HL-60 (cell line): ENCODE results near the gene STRIP2.
"Not testable (repeated sequence)": the region's sequence is repeated elsewhere in the genome, so short reads cannot be mapped to it uniquely, and the experiment has no call there.

Experiments
- DNase-seq, 2 experiments: peaks; one replicate each; pipeline ENCODE4 v3.0.0-alpha.2; 2010 to 2020; ENCODE audit warnings: low read depth in 1 of 2, low spot score in 1 of 2
- H3K27ac ChIP-seq: fragments of 250-450 bp; sonication (Bioruptor Pico); replicated peaks from 2 replicates; pipeline ENCODE4 v1.5.1; 2020; ENCODE audit warnings: mild to moderate bottlenecking, moderate library complexity
- H3K27me3 ChIP-seq: fragments of 250-450 bp; sonication (Bioruptor Pico); 2 replicates; pipeline ENCODE4 v1.5.1; 2021; ENCODE audit warnings: mild to moderate bottlenecking, moderate library complexity; ENCODE audit not compliant: insufficient read depth, poor library complexity, severe bottlenecking
- H3K4me3 ChIP-seq: replicated peaks from 2 replicates; pipeline ENCODE4 v1.5.1; 2011; ENCODE audit warnings: mild to moderate bottlenecking, control low read depth, low read length; ENCODE audit not compliant: insufficient read depth
- GABPA ChIP-seq: IDR thresholded peaks from 2 replicates; pipeline ENCODE4 v1.6.1; 2012; ENCODE audit warnings: low read depth
- POLR2AphosphoS5 ChIP-seq: IDR thresholded peaks from 2 replicates; pipeline ENCODE4 v1.6.1; 2012; ENCODE audit warnings: low read depth
- SPI1 ChIP-seq: IDR thresholded peaks from 2 replicates; pipeline ENCODE4 v1.6.1; 2012; ENCODE audit warnings: low read depth, mild to moderate bottlenecking, borderline replicate concordance
- TF ChIP-seq, protein P1 (sequence below): IDR thresholded peaks from 2 replicates; pipeline ENCODE4 v1.6.1; 2012; ENCODE audit warnings: low read depth; ENCODE audit not compliant: insufficient replicate concordance
- TF ChIP-seq, protein P2 (sequence below): IDR thresholded peaks from one replicate; pipeline ENCODE4 v1.5.1; 2011; ENCODE audit warnings: low read length, control low read depth, inconsistent platforms; ENCODE audit not compliant: insufficient read depth

Gene STRIP2

DNA sequence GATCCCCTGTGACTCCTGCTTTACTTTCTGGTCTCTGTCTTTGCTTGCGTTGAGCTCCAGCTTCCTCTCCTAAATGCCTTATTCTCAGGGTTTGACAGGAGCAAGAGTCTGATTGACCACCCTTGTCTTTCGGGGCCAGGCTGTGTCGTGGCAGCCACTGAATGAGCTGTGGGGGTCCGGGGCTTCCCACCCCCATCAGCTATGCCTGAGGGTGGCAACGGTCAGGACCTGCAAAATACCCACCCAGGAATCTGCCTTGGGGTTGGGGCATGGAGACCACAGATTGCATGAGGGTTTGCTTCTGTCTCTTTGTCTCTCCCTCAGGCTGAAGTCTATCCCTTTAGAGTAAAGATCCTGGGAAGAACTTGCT, 88.7 kb downstream of the STRIP2 start:
- H3K4me3 ChIP-seq, result no peak overlapping the region
- TF ChIP-seq, protein P1, sequence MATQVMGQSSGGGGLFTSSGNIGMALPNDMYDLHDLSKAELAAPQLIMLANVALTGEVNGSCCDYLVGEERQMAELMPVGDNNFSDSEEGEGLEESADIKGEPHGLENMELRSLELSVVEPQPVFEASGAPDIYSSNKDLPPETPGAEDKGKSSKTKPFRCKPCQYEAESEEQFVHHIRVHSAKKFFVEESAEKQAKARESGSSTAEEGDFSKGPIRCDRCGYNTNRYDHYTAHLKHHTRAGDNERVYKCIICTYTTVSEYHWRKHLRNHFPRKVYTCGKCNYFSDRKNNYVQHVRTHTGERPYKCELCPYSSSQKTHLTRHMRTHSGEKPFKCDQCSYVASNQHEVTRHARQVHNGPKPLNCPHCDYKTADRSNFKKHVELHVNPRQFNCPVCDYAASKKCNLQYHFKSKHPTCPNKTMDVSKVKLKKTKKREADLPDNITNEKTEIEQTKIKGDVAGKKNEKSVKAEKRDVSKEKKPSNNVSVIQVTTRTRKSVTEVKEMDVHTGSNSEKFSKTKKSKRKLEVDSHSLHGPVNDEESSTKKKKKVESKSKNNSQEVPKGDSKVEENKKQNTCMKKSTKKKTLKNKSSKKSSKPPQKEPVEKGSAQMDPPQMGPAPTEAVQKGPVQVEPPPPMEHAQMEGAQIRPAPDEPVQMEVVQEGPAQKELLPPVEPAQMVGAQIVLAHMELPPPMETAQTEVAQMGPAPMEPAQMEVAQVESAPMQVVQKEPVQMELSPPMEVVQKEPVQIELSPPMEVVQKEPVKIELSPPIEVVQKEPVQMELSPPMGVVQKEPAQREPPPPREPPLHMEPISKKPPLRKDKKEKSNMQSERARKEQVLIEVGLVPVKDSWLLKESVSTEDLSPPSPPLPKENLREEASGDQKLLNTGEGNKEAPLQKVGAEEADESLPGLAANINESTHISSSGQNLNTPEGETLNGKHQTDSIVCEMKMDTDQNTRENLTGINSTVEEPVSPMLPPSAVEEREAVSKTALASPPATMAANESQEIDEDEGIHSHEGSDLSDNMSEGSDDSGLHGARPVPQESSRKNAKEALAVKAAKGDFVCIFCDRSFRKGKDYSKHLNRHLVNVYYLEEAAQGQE, result no peak
- TF ChIP-seq, protein P2, sequence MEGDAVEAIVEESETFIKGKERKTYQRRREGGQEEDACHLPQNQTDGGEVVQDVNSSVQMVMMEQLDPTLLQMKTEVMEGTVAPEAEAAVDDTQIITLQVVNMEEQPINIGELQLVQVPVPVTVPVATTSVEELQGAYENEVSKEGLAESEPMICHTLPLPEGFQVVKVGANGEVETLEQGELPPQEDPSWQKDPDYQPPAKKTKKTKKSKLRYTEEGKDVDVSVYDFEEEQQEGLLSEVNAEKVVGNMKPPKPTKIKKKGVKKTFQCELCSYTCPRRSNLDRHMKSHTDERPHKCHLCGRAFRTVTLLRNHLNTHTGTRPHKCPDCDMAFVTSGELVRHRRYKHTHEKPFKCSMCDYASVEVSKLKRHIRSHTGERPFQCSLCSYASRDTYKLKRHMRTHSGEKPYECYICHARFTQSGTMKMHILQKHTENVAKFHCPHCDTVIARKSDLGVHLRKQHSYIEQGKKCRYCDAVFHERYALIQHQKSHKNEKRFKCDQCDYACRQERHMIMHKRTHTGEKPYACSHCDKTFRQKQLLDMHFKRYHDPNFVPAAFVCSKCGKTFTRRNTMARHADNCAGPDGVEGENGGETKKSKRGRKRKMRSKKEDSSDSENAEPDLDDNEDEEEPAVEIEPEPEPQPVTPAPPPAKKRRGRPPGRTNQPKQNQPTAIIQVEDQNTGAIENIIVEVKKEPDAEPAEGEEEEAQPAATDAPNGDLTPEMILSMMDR, result no peak
- TF ChIP-seq SPI1 (no peak), GABPA (no peak), POLR2AphosphoS5 (no peak)
- no peak overlapping the region for H3K27ac ChIP-seq
- no peaks in the 10 kb centered on the region for H3K27me3 ChIP-seq
- DNase-seq, result no peak

DNA sequence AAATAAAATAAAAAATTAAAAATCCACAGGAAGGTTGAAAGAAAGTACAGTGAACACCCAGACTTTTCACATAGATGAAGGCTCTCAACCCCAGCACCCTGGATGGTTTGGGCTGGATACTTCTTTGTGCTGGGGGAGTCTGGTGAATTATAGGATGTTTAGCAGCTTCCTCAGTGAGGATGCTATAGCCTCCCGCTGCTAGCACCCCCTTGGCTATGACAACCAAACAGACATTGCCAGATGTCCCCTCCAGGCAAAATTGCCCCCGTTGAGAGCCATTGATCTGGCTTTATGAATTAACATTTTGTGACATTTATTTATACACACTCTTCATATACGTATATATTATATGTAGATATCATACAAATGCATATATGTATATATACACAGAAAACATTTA, 89.7 kb downstream of the STRIP2 start:
- no peak overlapping the region for H3K27ac ChIP-seq
- TF ChIP-seq, protein P1, result no peak
- no peak for TF ChIP-seq POLR2AphosphoS5
- no peak for TF ChIP-seq GABPA
- TF ChIP-seq, protein P2, result no peak
- no peak for TF ChIP-seq SPI1
- H3K4me3 ChIP-seq, result no peak overlapping the region
- H3K27me3 ChIP-seq, result no peaks in the 10 kb centered on the region
- DNase-seq, result no peak

DNA sequence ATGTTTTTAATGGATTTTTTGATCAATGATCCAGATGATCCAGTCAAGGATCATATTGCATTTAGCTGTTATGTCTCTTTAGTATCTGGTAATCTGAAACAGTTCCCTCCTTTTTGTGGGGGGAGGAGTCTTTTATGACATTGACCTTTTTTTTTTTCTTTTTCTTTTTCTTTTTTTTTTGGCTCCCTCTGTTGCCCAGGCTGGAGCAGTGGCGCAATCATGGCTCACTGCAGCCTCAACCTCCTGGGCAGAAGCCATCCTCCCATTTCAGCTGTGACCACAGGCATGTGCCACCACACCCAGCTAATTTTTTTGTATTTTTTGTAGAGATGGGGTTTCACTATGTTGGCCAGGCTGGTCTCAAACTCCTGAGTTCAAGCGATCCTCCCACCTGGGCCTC, 90.2 kb downstream of the STRIP2 start:
- DNase-seq, result peak; percentile 65 to 84
- not testable (repeated sequence) for H3K27ac ChIP-seq, H3K27me3 ChIP-seq, H3K4me3 ChIP-seq

DNA sequence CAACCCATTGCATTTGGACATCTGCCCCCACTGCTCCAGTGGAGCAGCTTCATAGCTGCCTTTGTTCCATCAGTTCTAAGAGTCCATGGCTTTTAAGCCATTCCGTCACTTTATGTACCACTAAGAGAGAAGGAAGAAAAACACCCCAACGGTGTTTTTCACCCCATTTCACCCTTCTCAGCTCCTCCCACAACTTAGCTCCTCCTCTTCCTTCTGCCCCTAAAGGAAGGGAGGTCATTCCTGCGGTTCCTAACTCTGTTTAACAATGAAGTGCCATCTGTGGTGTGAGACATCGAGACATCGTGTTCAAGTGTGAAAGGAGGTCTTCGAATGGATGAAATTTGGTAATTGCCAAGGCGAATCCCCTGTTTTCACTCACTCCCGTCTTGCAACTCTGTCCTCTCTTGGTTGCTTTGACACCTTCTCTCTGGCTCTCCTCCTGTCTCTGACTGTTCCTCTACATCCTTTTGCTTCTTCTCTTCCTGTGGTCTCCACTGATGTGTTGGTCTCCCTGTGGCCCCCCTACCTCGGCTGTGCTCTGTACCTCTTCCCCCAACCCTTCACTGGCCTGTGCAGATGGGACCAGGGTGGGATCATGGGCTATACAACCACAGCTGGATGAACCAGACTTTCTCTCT, 91.1 kb downstream of the STRIP2 start:
- H3K27ac ChIP-seq, result no peak overlapping the region
- TF ChIP-seq, protein P2, result no peak
- TF ChIP-seq GABPA, result no peak
- no peak for TF ChIP-seq POLR2AphosphoS5
- TF ChIP-seq, protein P1, result no peak
- TF ChIP-seq SPI1, result no peak
- H3K4me3 ChIP-seq, result no peak overlapping the region
- DNase-seq, result no peak
- H3K27me3 ChIP-seq, result no peaks in the 10 kb centered on the region
